Measurements from ENCODE around the gene CLEC4C. TPM values are rescaled to one million over a fixed set of nuclear protein-coding genes. Genes with fewer than 3 reads are reported as not detected.

CLEC4C gene
- total and polyA plus RNA-seq, 10 of the 15 experiments (the other 5 are each of a cell fraction or from before 2014, with no cell fraction given) = 0.38 to 12.2 (median 4.6) TPM

GRCh38 chr12:7729746-7730145, 17.4 kb downstream of the CLEC4C start:
- FAIRE-seq (no peak), ATAC-seq (no peak), DNase-seq (ENCODE audit: low read depth, low spot score) (no peak)
- H3K27ac ChIP-seq (ENCODE audit: control insufficient read depth, insufficient read depth) = no peak overlapping the region
- ChIA-PET SMC1A (ENCODE audit: uncharacterized antibody, unreplicated experiment) (no interaction called here), RAD21 (ENCODE audit: unreplicated experiment) (no interaction called here), CTCF (no interaction called here), POLR2A (no interaction called here)
- intact Hi-C loops (cut with micrococcal nuclease; ENCODE audit: unreplicated experiment) (no loop called here), in situ Hi-C loops (cut with MboI) (no loop called here)
- H3K4me3 ChIP-seq = no peak overlapping the region
- H3K4me1 ChIP-seq (ENCODE audit: control insufficient read depth, insufficient read depth, low read length) = no peaks in the 10 kb centered on the region
- H3K79me2 ChIP-seq (ENCODE audit: control insufficient read depth, insufficient read depth, low read length) = no peaks in the 10 kb centered on the region
- no peaks in the 10 kb centered on the region for H4K20me1 ChIP-seq (ENCODE audit: control insufficient read depth, insufficient read depth)
- no peak overlapping the region for H3K4me2 ChIP-seq (ENCODE audit: control insufficient read depth, insufficient read depth)
- H3K27me3 ChIP-seq (replicated peaks in 1 of 2; ENCODE audit: control insufficient read depth in 2 of 2, insufficient read depth in 2 of 2, low read length in 1 of 2) = no peaks in the 10 kb centered on the region; a peak in 1 of 4 replicates
- TF ChIP-seq ZBTB11 (CRISPR knock-in tag; IDR thresholded peaks at IDR 0.05) = no peak
- TF ChIP-seq BCL3 (IDR thresholded peaks at IDR 0.05; ENCODE audit: borderline replicate concordance, insufficient read depth, low read depth, low read length, poor library complexity, severe bottlenecking) = no peak
- no peak for TF ChIP-seq CHD4 (IDR thresholded peaks at IDR 0.05)
- TF ChIP-seq PRDM15 (CRISPR knock-in tag; IDR thresholded peaks at IDR 0.05) = no peak
- no peak for TF ChIP-seq ZNF274 (IDR thresholded peaks at IDR 0.05; ENCODE audit: insufficient read depth, insufficient read length)
- TF ChIP-seq RAD51 (IDR thresholded peaks at IDR 0.05) = no peak
- no peak for TF ChIP-seq CBFB (IDR thresholded peaks at IDR 0.05; ENCODE audit: low read depth)
- TF ChIP-seq EGR1 (IDR thresholded peaks at IDR 0.05; ENCODE audit: borderline replicate concordance in 1 of 2, low read depth in 2 of 2, low read length in 2 of 2) = no peak
- TF ChIP-seq LARP7 (IDR thresholded peaks at IDR 0.05) = no peak
- TF ChIP-seq CUX1 (IDR thresholded peaks at IDR 0.05; ENCODE audit: insufficient replicate concordance, low read depth, low read length) = no peak
- no peak overlapping the region for H2AFZ ChIP-seq (ENCODE audit: control insufficient read depth, low read depth, low read length)
- no TSS peak for BruUV-seq (replicated peaks)
- no peaks in the 10 kb centered on the region for H3K9me3 ChIP-seq (replicated peaks; ENCODE audit: control insufficient read depth, insufficient read depth, low read length)
- 13% methylated on average over 4 of the region's 4 CpGs for WGBS (ENCODE audit: insufficient coverage, insufficient replicate concordance, low lambda C conversion rate, missing lambda C conversion rate)
- H3K9ac ChIP-seq (ENCODE audit: control insufficient read depth, insufficient read depth, low read length) = no peak overlapping the region
- no peaks in the 10 kb centered on the region for H3K36me3 ChIP-seq (ENCODE audit: control insufficient read depth in 2 of 2, insufficient read depth in 2 of 2, low read length in 1 of 2)
